ENCODE data around the gene ERRFI1. TPM values are rescaled to one million over a fixed set of nuclear protein-coding genes. Genes with fewer than 3 reads are reported as not detected.

The ERRFI1 gene
- total RNA-seq, 6 experiments from 2014 or later, result 15.8 to 25.5 (median 19.0) TPM

GRCh38 chr1:8025061-8025670 lies 943 bp downstream of the ERRFI1 start:
- peak overlapping the region; percentile 99 for H3K4me3 Mint-ChIP-seq

DNA sequence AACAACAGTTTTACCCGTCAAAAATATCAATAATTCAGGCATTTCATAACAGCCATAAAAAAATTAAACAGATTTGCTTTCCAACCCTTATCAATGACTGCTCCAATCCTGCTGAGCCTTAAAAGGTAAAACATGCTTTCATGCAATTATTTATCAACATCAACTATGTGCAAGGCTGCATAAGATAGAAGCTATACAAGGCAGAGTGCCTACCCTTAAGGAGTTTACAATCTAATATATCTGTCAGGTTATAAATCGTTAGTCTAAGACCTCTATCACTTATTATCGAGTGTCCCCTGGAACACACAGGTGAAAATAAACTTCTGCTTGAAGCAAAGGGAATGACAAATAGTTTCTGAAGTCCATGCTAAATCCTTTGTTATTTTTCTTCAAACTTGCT lies 1.8 kb downstream of the ERRFI1 start:
- Mint-ChIP-seq H3K4me1 (ENCODE audit: low read depth) (peaks cover 89% of the 10 kb centered on the region), H3K27me3 (ENCODE audit: insufficient read depth) (peaks cover 4% of the 10 kb centered on the region), H3K4me3 (peak overlapping the region; percentile 99), H3K27ac (no peak overlapping the region), H3K9me3 (no peaks in the 10 kb centered on the region; the same call in 1 of the 2 replicates), H3K36me3 (ENCODE audit: low read depth) (peaks cover 15% of the 10 kb centered on the region)
- no peak for DNase-seq
- TF ChIP-seq, protein P1, sequence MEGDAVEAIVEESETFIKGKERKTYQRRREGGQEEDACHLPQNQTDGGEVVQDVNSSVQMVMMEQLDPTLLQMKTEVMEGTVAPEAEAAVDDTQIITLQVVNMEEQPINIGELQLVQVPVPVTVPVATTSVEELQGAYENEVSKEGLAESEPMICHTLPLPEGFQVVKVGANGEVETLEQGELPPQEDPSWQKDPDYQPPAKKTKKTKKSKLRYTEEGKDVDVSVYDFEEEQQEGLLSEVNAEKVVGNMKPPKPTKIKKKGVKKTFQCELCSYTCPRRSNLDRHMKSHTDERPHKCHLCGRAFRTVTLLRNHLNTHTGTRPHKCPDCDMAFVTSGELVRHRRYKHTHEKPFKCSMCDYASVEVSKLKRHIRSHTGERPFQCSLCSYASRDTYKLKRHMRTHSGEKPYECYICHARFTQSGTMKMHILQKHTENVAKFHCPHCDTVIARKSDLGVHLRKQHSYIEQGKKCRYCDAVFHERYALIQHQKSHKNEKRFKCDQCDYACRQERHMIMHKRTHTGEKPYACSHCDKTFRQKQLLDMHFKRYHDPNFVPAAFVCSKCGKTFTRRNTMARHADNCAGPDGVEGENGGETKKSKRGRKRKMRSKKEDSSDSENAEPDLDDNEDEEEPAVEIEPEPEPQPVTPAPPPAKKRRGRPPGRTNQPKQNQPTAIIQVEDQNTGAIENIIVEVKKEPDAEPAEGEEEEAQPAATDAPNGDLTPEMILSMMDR (IDR thresholded peaks at IDR 0.05), result no peak

More at GRCh38 chr1:8025061-8025670, 943 bp downstream of the ERRFI1 start:
- Mint-ChIP-seq H3K27ac (peak overlapping the region; percentile 94), H3K36me3 (ENCODE audit: low read depth) (peaks cover 15% of the 10 kb centered on the region), H3K4me1 (ENCODE audit: low read depth) (peaks cover 80% of the 10 kb centered on the region), H3K9me3 (no peaks in the 10 kb centered on the region; the same call in 1 of the 2 replicates), H3K27me3 (ENCODE audit: insufficient read depth) (peaks cover 4% of the 10 kb centered on the region)
- TF ChIP-seq, protein P1 (IDR thresholded peaks at IDR 0.05), result no peak
- no peak for DNase-seq

GRCh38 chr1:8023995-8024313 lies 2.2 kb downstream of the ERRFI1 start:
- no peak for DNase-seq
- H3K27me3 Mint-ChIP-seq (ENCODE audit: insufficient read depth), result peaks cover 4% of the 10 kb centered on the region
- TF ChIP-seq, protein P1 (IDR thresholded peaks at IDR 0.05), result no peak
- H3K27ac Mint-ChIP-seq, result no peak overlapping the region
- peaks cover 89% of the 10 kb centered on the region for H3K4me1 Mint-ChIP-seq (ENCODE audit: low read depth)
- H3K4me3 Mint-ChIP-seq, result peak overlapping the region; percentile 99
- H3K36me3 Mint-ChIP-seq (ENCODE audit: low read depth), result peaks cover 15% of the 10 kb centered on the region
- H3K9me3 Mint-ChIP-seq, result no peaks in the 10 kb centered on the region; the same call in 1 of the 2 replicates

- peak overlapping the region; percentile 99 for H3K4me3 Mint-ChIP-seq
- peaks cover 15% of the 10 kb centered on the region for H3K36me3 Mint-ChIP-seq (ENCODE audit: low read depth)
- no peaks in the 10 kb centered on the region; the same call in 1 of the 2 replicates for H3K9me3 Mint-ChIP-seq
- peaks cover 89% of the 10 kb centered on the region for H3K4me1 Mint-ChIP-seq (ENCODE audit: low read depth)
- TF ChIP-seq, protein P1 (IDR thresholded peaks at IDR 0.05), result no peak
- DNase-seq, result no peak
- peaks cover 4% of the 10 kb centered on the region for H3K27me3 Mint-ChIP-seq (ENCODE audit: insufficient read depth)
- no peak overlapping the region; the same call in 1 of the 2 replicates for H3K27ac Mint-ChIP-seq
These were observed 2.7 kb downstream of the ERRFI1 start for GRCh38 chr1:8023287-8023994.

DNA sequence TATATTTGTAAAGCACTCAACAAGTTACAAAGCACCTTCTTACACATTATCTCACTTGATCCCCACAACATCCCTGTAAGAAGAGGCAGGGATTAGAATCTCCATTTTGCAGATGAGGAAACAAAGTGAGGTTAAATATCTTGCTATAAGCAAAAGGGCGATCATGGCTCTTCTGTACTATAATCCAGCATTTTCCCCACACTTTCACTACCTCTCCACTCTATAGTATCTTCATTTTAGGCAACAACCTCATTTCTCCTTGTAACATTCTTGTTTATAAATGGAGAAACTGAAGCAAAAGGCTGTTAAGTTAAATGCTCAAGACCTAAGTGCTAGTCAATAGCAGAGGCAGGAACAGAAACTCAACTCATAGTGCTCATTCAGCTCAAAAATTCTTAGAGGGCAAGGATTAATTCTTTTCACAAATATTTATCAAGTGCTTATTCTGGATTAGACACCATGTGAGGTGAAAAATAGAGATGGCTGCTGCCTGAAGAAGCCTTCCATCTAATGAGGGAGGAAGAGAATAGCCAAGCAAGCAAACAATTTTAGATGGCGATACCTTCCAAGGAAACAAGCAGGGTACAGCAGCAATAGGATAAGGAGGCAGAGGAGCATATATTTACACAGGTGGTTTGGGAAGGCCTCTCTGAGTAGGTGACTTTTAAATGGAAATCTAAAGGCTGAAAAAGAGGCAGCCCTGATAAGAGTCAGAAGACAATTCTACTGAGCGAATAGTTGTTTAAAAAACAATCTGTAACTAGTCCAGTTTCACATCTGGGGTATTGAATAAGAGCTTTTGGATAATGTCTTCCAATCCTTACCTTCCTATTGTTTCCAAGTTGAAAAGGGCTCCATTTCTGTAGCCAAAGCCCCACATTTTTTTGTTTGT lies 3.5 kb downstream of the ERRFI1 start:
- DNase-seq, result no peak
- Mint-ChIP-seq H3K27ac (peak overlapping the region; percentile 3; the same call in 1 of the 2 replicates), H3K27me3 (ENCODE audit: insufficient read depth) (peaks cover 4% of the 10 kb centered on the region), H3K4me3 (peak overlapping the region; percentile 99; the same call in 1 of the 2 replicates), H3K4me1 (ENCODE audit: low read depth) (peaks cover 89% of the 10 kb centered on the region), H3K9me3 (no peaks in the 10 kb centered on the region; the same call in 1 of the 2 replicates), H3K36me3 (ENCODE audit: low read depth) (peaks cover 15% of the 10 kb centered on the region)
- TF ChIP-seq, protein P1 (IDR thresholded peaks at IDR 0.05), result no peak

Data from HFFc6 (cell line).